Measurements from ENCODE around the gene EIF4G2. TPM values are rescaled to one million over a fixed set of nuclear protein-coding genes. Genes with fewer than 3 reads are reported as not detected.

EIF4G2 gene
- total and polyA plus RNA-seq, 10 donors, result 178 to 712 (median 504) TPM

Small RNA genes within 50 kb of the gene (small RNA-seq; reads per million reads assigned to genes)
- gene SNORD97, result 0 reads per million in 4 donors

Other genes with a start within 250 kb of the EIF4G2 start
- 100 to 1,000 TPM in 5 of 7 donors, 10 to 100 TPM in 2; 83.4 to 338 (median 250) TPM for gene LYVE1, start 240.3 kb downstream of the EIF4G2 start, total RNA-seq
- gene LYVE1, start 240.3 kb downstream of the EIF4G2 start, polyA plus RNA-seq, result 10 to 100 TPM; 20.2 to 35.9 (median 33.9) TPM
- gene IRAG1, start 115.2 kb downstream of the EIF4G2 start, total RNA-seq, result 10 to 100 TPM in 5 of 7 donors, 1 to 10 TPM in 2; 4.9 to 15.6 (median 12.2) TPM
- gene IRAG1, start 115.2 kb downstream of the EIF4G2 start, polyA plus RNA-seq, result 1 to 10 TPM; 2.8 to 3.3 (median 3.1) TPM
- gene CTR9, start 57.7 kb downstream of the EIF4G2 start, total RNA-seq, result 10 to 100 TPM; 31.1 to 44.4 (median 36.0) TPM
- gene CTR9, start 57.7 kb downstream of the EIF4G2 start, polyA plus RNA-seq, result 10 to 100 TPM; 13.8 to 17.6 (median 14.0) TPM
- 10 to 100 TPM; 54.8 to 83.8 (median 66.9) TPM for gene ZBED5, start 49.1 kb upstream of the EIF4G2 start, total RNA-seq
- 10 to 100 TPM; 43.5 to 70.1 (median 46.7) TPM for gene ZBED5, start 49.1 kb upstream of the EIF4G2 start, polyA plus RNA-seq

Data from spleen (tissue), 11 donors.